Thoracic aorta (tissue), 2 donors: ENCODE data around the gene USP14. TPM values are rescaled to one million over a fixed set of nuclear protein-coding genes. Genes with fewer than 3 reads are reported as not detected.
"Not testable (repeated sequence)": the region's sequence is repeated elsewhere in the genome, so short reads cannot be mapped to it uniquely, and the experiment has no call there.

Source experiments
- ATAC-seq: fragments of 150-250 bp; one replicate; pipeline ENCODE4 v1.8.0; 2017; ENCODE audit warnings: low read depth; ENCODE audit not compliant: insufficient number of reproducible peaks, low FRiP score
- DNase-seq: peaks from one replicate; pipeline ENCODE4 v3.0.0-alpha.2; 2020; ENCODE audit warnings: low spot score
- H3K27ac ChIP-seq, 2 donors: fragments of 200-600 bp; sonication (generic); 1 replicate in 1 of 2; 2 replicates in 1 of 2; pipeline ENCODE4 v1.5.1; 2016; ENCODE audit warnings: mild to moderate bottlenecking in 2 of 2, moderate library complexity in 2 of 2
- H3K27me3 ChIP-seq: fragments of 200-600 bp; sonication (generic); replicated peaks from 2 replicates; pipeline ENCODE4 v1.6.0; 2016; ENCODE audit warnings: mild to moderate bottlenecking; ENCODE audit not compliant: insufficient read depth
- H3K36me3 ChIP-seq: fragments of 200-600 bp; sonication (generic); one replicate; pipeline ENCODE4 v1.5.1; 2016
- H3K4me1 ChIP-seq, 2 donors: fragments of 200-600 bp; sonication (generic); 1 replicate in 1 of 2; 2 replicates in 1 of 2; pipeline versions ENCODE4 v1.5.1 to v1.6.0; 2016; ENCODE audit warnings: low read depth in 2 of 2, mild to moderate bottlenecking in 1 of 2; ENCODE audit not compliant: control insufficient read depth in 1 of 2
- H3K4me3 ChIP-seq: fragments of 200-600 bp; sonication (generic); 2 replicates; pipeline ENCODE4 v1.5.1; 2016; ENCODE audit warnings: mild to moderate bottlenecking
- H3K9me3 ChIP-seq: fragments of 200-600 bp; sonication (generic); 2 replicates; pipeline ENCODE4 v1.5.1; 2016
- CTCF ChIP-seq: fragments of 200-600 bp; sonication (generic); IDR thresholded peaks from one replicate; pipeline ENCODE4 v1.5.1; 2019; ENCODE audit warnings: antibody characterized with exemption
- total RNA-seq, 2 donors: library from RNA; depleted of rRNA; stranded (reverse); fragments of >200 nt; gene quantifications; one replicate each; pipeline versions ENCODE4 v1.1.0 to v1.2.3, GENCODE V29; 2016

USP14 gene
- total RNA-seq, 2 donors from 2014 or later, result 26.2 to 33.3 TPM

DNA sequence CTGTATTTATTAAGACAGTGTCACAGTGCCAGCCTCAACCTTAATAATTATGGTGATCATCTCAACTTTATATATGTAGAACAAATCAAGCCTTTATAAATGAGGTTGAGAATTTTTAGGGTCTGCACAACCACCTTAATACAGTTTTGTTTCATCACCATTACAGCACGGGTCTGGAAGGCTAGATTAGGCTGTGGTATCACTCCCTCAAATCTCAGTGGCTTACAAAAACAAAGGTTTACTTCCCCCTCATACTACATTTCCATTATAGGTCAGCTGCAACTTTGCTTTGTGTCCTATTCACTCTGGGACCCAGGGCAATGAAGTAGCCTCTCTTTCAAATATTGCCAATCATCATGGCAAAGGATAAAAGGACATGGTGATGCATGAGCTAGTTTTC, 23.3 kb upstream of the USP14 start:
- H3K4me1 ChIP-seq, result no peaks in the 10 kb centered on the region
- no peak overlapping the region for H3K4me3 ChIP-seq
- H3K36me3 ChIP-seq, result no peaks in the 10 kb centered on the region
- ATAC-seq, result no peak
- no peaks in the 10 kb centered on the region for H3K27me3 ChIP-seq
- H3K9me3 ChIP-seq, result peaks cover 3% of the 10 kb centered on the region
- no peak overlapping the region for H3K27ac ChIP-seq
- no peak for TF ChIP-seq CTCF
- no peak for DNase-seq

DNA sequence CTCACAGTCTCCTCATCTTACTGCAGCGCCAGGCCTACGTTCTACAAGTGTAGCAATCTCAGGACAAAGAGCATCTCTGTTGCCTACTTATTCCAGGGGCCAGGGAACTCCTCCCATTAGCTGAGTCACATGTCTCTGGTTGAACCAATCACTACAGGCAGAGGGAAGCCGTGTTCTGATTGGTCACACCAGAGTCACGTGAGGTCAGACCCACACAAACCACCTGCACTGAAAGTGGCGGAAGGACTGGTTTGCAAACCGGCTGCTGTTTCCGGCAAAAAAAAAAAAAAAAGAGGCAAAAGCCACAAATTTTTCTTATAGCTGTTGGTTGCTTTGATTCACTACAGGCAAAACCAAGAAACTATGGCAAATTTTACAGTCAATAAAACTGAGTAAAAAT, 21.9 kb upstream of the USP14 start:
- Histone ChIP-seq H3K27ac (no peak overlapping the region), H3K36me3 (no peaks in the 10 kb centered on the region), H3K4me3 (no peak overlapping the region), H3K9me3 (no peaks in the 10 kb centered on the region), H3K4me1 (no peaks in the 10 kb centered on the region), H3K27me3 (no peaks in the 10 kb centered on the region)
- no peak for TF ChIP-seq CTCF
- DNase-seq, result no peak
- ATAC-seq, result no peak

DNA sequence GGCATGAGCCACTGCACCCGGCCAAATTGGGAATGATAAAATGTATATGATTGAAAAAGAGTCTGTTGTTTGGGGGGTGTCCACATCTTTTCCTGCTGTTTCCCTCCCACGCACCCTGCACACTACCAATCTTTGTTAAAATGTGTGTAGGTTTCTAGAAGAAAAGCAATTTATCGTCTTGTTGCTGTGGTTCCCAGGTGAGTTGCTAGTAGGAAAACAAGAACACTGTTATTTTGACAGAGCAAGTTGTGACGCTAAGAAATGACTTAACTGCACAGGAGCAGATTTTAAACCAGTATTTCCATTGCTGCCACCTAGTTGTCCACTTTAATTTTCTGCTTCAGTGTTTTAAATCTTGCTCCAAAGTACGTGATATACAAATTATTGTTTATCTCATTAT, 21.0 kb upstream of the USP14 start:
- Histone ChIP-seq H3K9me3 (no peaks in the 10 kb centered on the region), H3K36me3 (no peaks in the 10 kb centered on the region), H3K4me1 (no peaks in the 10 kb centered on the region), H3K27ac (no peak overlapping the region), H3K4me3 (no peak overlapping the region), H3K27me3 (no peaks in the 10 kb centered on the region)
- no peak for ATAC-seq
- DNase-seq, result no peak
- no peak for TF ChIP-seq CTCF

DNA sequence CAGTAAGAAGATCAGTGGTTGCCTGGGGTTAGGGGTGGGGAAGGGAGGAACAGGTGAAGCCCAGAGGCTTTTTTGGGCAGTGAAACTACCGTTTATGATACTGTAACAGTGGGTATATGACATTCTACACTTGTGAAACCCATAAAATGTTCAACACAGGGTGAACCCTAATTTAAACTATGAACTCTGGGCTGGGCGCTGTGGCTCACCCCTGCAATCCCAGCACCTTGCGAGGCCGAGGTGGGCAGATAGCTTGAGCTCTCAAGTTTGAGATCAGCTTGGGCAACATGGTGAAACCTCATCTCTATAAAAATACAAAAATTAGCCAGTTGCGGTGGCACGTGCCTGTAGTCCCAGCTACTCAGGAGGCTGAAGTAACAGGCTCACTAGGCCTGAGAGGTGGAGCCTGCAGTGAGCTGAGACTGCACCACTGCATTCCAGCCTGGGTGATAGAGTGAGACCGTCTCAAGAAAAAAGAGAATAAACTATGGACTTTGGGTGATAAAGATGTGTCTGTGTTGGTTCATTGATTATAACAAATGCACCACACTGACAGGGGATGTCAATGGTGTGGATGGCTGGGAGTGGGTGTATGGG, 17.6 kb upstream of the USP14 start:
- ATAC-seq, result no peak
- no peak for TF ChIP-seq CTCF
- H3K4me1 ChIP-seq, result no peaks in the 10 kb centered on the region
- DNase-seq, result no peak
- H3K36me3 ChIP-seq, result no peaks in the 10 kb centered on the region
- no peaks in the 10 kb centered on the region for H3K27me3 ChIP-seq
- H3K4me3 ChIP-seq, result no peak overlapping the region
- H3K9me3 ChIP-seq, result no peaks in the 10 kb centered on the region
- H3K27ac ChIP-seq, result no peak overlapping the region

GRCh38 chr18:142624-143296, 15.6 kb upstream of the USP14 start:
- not testable (repeated sequence) for DNase-seq, ATAC-seq, H3K27ac ChIP-seq, H3K4me1 ChIP-seq, H3K4me3 ChIP-seq, H3K27me3 ChIP-seq, H3K9me3 ChIP-seq, H3K36me3 ChIP-seq

DNA sequence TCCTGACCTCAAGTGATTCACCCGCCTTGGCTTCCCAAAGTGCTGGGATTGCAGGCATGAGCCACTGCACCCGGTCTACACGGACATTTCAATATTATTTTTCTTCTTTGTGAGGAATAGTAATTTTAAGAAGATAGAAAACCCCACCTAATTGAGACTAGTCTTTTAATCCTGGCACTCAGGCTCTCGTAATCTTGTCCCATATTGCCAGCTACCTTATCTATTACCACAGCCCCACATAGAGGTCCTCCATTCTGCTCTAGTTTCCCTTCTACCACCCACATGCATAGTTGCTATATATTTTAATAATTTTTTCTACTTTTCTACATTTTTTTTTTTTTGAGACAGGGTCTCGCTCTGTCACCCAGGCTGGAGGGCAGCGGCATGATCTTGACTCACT, 9.5 kb upstream of the USP14 start:
- Histone ChIP-seq H3K4me1 (no peaks in the 10 kb centered on the region), H3K9me3 (no peaks in the 10 kb centered on the region), H3K4me3 (no peak overlapping the region), H3K27me3 (no peaks in the 10 kb centered on the region), H3K36me3 (no peaks in the 10 kb centered on the region), H3K27ac (no peak overlapping the region)
- DNase-seq (no peak), ATAC-seq (no peak)
- no peak for TF ChIP-seq CTCF
